NCI-H2196 (cell line): ENCODE measurements around the gene MOXD1.

Source experiments
- DNase-seq: peaks from one replicate; lab custom pipeline; 2025; ENCODE audit not compliant: unreplicated experiment; lab: John Stamatoyannopoulos, UW

The MOXD1 gene

DNA sequence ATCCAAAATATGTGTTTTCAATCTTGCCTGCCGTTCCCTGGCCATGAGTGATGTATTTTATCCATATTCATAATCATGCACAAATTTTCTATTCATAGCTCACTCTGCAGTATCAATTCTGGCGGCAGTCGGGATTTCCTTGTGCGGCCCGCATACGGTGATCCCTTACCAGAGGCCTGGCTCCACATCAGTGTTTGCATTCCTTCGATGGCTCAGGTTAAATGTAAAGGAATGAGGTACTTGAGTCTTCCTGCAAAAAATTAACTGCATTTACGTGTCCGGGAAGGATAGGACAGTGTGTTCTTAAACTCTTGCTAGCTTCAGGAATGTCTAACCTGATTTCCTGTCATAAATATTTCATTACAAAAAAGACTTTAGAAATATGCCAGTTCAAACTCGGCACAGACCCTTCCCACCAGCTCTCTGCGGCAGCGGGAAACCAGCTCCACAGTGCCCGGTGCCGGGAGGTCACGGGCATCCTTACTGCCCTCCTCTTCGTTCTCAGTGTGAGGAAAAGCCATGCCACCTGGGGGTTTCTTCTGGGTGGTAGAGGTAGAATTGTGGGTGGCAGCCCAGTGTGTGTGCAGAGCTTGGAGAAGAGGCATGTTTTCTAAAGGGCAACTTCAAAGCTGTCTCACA, 154.5 kb downstream of the MOXD1 start:
- no peak for DNase-seq

DNA sequence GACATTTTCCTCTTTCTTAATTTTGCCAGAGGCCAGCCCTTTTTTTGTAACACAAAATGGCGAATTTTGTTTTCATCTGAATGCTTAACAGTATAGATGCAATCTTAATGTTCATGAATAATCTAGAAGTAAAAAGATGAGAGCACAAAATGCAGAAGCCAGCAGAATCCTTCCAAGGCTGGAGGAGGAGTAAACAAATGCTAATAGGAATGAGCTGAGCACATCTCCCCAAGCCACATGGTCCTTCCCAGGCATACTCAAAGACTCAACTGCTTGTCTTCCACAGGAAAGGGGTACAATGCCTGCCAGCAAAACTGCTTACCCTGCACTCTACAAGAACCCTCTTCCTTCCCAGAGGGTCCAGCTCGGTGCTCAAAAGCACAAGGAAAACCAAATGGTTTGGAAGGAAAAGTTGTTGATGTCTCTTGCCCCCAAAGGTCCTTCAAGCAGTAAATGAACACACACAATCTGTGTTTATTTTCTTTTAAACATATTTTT, 155.1 kb downstream of the MOXD1 start:
- DNase-seq = no peak
